Body of pancreas (tissue), 4 donors: Measurements from ENCODE around the gene AGO3.

Experiments used
- POLR2A ChIP-seq, 3 donors: fragments of 450-650 bp; IDR thresholded peaks; one replicate each; pipeline ENCODE4 v1.6.1; 2016; ENCODE audit warnings: antibody characterized with exemption in 3 of 3, mild to moderate bottlenecking in 2 of 3
- TF ChIP-seq, protein P1 (sequence below), 7 experiments: fragments of 450-650 bp in 4 of 7; fragments of 200-600 bp in 3 of 7; sonication (generic) in 3 of 7; IDR thresholded peaks; one replicate each; pipeline ENCODE4 v1.5.1; 2016 to 2019; ENCODE audit warnings: antibody characterized with exemption in 7 of 7

DNA sequence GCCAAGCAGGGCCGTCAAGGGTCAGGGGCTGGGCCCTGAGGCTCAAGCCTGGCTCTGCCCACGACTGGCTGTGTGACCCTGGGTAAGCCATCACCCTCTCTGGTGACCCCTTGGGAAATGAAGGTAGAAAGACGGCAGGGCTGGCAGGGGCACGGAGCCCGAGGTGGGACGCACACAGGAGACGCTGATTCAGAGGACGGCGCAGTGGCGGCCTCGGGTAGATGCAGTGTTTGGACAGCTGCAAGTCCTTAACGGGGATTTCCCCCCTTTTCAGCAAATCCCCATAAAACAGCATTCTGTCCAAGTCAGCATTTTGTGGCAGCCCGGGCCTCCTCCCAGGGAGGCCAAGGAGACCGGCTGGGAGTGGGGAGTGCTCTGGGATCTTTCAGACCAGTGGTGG lies 177.4 kb downstream of the AGO3 start:
- TF ChIP-seq POLR2A (IDR thresholded peaks at IDR 0.05) = no peak
- TF ChIP-seq, protein P1, sequence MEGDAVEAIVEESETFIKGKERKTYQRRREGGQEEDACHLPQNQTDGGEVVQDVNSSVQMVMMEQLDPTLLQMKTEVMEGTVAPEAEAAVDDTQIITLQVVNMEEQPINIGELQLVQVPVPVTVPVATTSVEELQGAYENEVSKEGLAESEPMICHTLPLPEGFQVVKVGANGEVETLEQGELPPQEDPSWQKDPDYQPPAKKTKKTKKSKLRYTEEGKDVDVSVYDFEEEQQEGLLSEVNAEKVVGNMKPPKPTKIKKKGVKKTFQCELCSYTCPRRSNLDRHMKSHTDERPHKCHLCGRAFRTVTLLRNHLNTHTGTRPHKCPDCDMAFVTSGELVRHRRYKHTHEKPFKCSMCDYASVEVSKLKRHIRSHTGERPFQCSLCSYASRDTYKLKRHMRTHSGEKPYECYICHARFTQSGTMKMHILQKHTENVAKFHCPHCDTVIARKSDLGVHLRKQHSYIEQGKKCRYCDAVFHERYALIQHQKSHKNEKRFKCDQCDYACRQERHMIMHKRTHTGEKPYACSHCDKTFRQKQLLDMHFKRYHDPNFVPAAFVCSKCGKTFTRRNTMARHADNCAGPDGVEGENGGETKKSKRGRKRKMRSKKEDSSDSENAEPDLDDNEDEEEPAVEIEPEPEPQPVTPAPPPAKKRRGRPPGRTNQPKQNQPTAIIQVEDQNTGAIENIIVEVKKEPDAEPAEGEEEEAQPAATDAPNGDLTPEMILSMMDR (IDR thresholded peaks at IDR 0.05) = no peak
